Fibroblast of lung (primary cell): ENCODE measurements around the gene C1QTNF12.

ENCODE experiments used
- CTCF ChIP-seq, 2 donors: IDR thresholded peaks in 1 of 2; conservative IDR thresholded peaks in 1 of 2; 1 replicate in 1 of 2; 2 replicates in 1 of 2; pipeline ENCODE4 v1.5.1; 2011 to 2012; ENCODE audit warnings: low read length in 2 of 2, control low read depth in 1 of 2, inconsistent platforms in 1 of 2, low read depth in 1 of 2, mild to moderate bottlenecking in 1 of 2
- EZH2 ChIP-seq: IDR thresholded peaks from 2 replicates; pipeline ENCODE4 v1.5.1; 2012; ENCODE audit warnings: low read length, control low read depth, mild to moderate bottlenecking; ENCODE audit errors: missing control alignments

DNA sequence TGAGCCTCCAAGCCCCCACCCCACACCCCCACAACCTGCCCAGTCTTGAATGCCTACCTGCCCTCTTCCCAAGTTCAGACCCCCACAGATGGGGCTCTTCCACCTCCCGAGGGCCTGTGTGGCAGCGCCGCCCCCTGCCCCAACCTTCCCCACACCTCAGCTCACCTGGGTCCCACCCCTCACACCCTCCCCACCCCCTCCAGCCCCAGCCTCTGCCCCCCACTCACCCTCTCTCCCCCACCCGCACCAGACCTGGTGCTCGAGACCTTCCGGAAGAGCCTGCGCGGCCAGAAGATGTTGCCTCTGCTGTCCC, 49.4 kb downstream of the C1QTNF12 start:
- TF ChIP-seq CTCF (conservative IDR thresholded peaks at IDR 0.05 in 1 of 2, IDR thresholded peaks at IDR 0.05 in 1 of 2; ENCODE audit: low read depth in 1 of 2, low read length in 2 of 2) (no peak), EZH2 (no peak)
